HepG2 (cell line): ENCODE results near the gene RAB43. TPM values are rescaled to one million over a fixed set of nuclear protein-coding genes. Genes with fewer than 3 reads are reported as not detected.

Experiments
- CEBPG ChIP-seq: IDR thresholded peaks from 2 replicates; pipeline ENCODE4 v1.6.1; 2016
- HOXA5 ChIP-seq: sonication (generic); formaldehyde crosslinking; IDR thresholded peaks from 2 replicates; pipeline ENCODE4 v1.4.0; 2020; ENCODE audit warnings: missing genetic modification reagents
- JARID2 ChIP-seq: sonication (generic); formaldehyde crosslinking; IDR thresholded peaks from 2 replicates; pipeline ENCODE4 v1.8.1; 2023; ENCODE audit warnings: missing genetic modification reagents, inconsistent platforms; ENCODE audit not compliant: insufficient replicate concordance
- KDM3A ChIP-seq: IDR thresholded peaks from 2 replicates; pipeline ENCODE4 v1.6.1; 2018; ENCODE audit warnings: low read depth, missing compliant biosample characterization
- NR2C2 ChIP-seq: sonication (generic); formaldehyde crosslinking; IDR thresholded peaks from 2 replicates; pipeline ENCODE4 v1.4.0; 2020; ENCODE audit warnings: missing genetic modification reagents, mild to moderate bottlenecking, moderate library complexity, borderline replicate concordance
- RELA ChIP-seq: sonication (generic); formaldehyde crosslinking; IDR thresholded peaks from 2 replicates; pipeline ENCODE4 v1.4.0; 2020; ENCODE audit warnings: missing genetic modification reagents
- RFXANK ChIP-seq: IDR thresholded peaks from 2 replicates; pipeline ENCODE4 v1.6.1; 2016
- SRY ChIP-seq: sonication (generic); formaldehyde crosslinking; IDR thresholded peaks from 2 replicates; pipeline ENCODE4 v1.8.0; 2022; ENCODE audit warnings: mild to moderate bottlenecking, missing genetic modification reagents
- YEATS2 ChIP-seq: sonication (generic); formaldehyde crosslinking; IDR thresholded peaks from 2 replicates; pipeline ENCODE4 v1.4.0; 2020; ENCODE audit warnings: missing genetic modification reagents, borderline replicate concordance
- ZKSCAN8 ChIP-seq: IDR thresholded peaks from 2 replicates; pipeline ENCODE4 v1.6.1; 2016; ENCODE audit warnings: borderline replicate concordance, missing genetic modification reagents, missing compliant biosample characterization
- ZNF329 ChIP-seq: sonication (generic); formaldehyde crosslinking; IDR thresholded peaks from 2 replicates; pipeline ENCODE4 v1.9.0; 2021; ENCODE audit warnings: low read depth, mild to moderate bottlenecking, missing genetic modification reagents
- ZNF556 ChIP-seq: sonication (generic); formaldehyde crosslinking; IDR thresholded peaks from 2 replicates; pipeline ENCODE4 v1.4.0; 2020; ENCODE audit warnings: mild to moderate bottlenecking, missing genetic modification reagents, borderline replicate concordance
- polyA plus RNA-seq, 8 experiments: library from polyadenylated mRNA; depleted of rRNA in 3 of 8; stranded (reverse) in 7 of 8; unstranded in 1 of 8; fragments of >200 nt; fragmentation: Illumina TruSeq in 4 of 8; extraction: Trizol in 4 of 8; gene quantifications; 2 replicates each; pipeline versions ENCODE4 v1.2.1 to v1.2.3, GENCODE V29; 2011 to 2016; ENCODE audit warnings: low read depth in 4 of 8, missing spikeins in 1 of 8, mixed read lengths in 1 of 8; ENCODE audit not compliant: insufficient read depth in 1 of 8
- total RNA-seq, 5 experiments: library from RNA; depleted of rRNA; stranded (reverse); fragments of >200 nt; fragmentation: Illumina TruSeq; extraction: Trizol; gene quantifications; 2 replicates each; pipeline ENCODE4 v1.2.3, GENCODE V29; 2016; ENCODE audit warnings: low read depth in 1 of 5
- TF ChIP-seq, protein P1 (sequence below): sonication (generic); formaldehyde crosslinking; IDR thresholded peaks from 2 replicates; pipeline ENCODE4 v1.4.0; 2020; ENCODE audit warnings: missing genetic modification reagents
- TF ChIP-seq, protein P2 (sequence below), 2 experiments: sonication (generic) in 1 of 2; formaldehyde crosslinking in 1 of 2; IDR thresholded peaks; 2 replicates each; pipeline versions ENCODE4 v1.6.1 to v1.9.0; 2014 to 2022; ENCODE audit warnings: antibody characterized with exemption in 1 of 2, borderline replicate concordance in 1 of 2, inconsistent platforms in 1 of 2, low read depth in 1 of 2, missing genetic modification reagents in 1 of 2
- TF ChIP-seq, protein P3 (sequence below): sonication (generic); formaldehyde crosslinking; IDR thresholded peaks from 2 replicates; pipeline ENCODE4 v1.8.1; 2023; ENCODE audit warnings: missing genetic modification reagents, mild to moderate bottlenecking, borderline replicate concordance
- TF ChIP-seq, protein P4 (sequence below): sonication (generic); formaldehyde crosslinking; IDR thresholded peaks from 2 replicates; pipeline ENCODE4 v1.5.1; 2020; ENCODE audit warnings: mild to moderate bottlenecking, missing genetic modification reagents, moderate library complexity

Gene RAB43
- total and polyA plus RNA-seq, 2 of the 13 experiments (the other 11 are each of a cell fraction or from before 2014, with no cell fraction given) = 11.8 to 18.4 TPM

DNA sequence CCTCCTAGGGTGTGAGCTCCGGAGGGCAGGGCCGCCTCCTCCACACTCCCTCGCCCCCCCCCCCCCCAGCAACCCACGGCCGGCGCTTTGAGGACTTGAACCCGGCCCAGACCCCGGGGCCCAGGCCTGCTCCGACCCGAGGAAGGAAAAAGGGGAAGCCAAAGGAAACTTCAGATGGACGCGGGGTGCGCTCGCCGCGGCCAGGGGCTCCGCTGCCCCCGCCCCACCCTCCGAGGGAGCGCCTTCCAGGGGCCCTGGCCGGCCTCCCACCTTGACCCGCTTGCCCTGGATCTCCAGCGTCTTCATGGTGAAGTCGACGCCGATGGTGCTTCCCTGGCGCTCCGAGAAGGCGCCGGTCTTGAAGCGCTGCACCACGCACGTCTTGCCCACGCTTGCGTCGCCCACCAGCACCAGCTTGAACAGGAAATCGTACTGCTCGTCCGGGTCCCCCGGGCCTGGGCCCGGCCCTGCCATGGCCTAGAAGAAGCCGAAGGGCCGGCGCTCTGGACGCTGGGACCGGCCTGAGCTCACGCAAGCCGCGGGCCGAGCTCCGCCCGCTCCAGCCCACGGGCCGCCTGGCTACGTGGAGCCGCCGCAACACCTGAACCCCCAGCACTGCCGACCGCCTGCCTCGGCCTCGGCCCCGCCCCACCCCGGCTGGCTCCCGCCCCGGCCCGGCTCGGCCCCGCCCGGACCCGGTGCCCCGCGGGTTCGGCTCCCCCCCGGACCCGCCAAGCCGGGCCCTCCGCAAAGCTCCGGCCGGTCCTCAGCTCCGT is 400 bp downstream of the RAB43 start (continued):
- TF ChIP-seq, protein P1, sequence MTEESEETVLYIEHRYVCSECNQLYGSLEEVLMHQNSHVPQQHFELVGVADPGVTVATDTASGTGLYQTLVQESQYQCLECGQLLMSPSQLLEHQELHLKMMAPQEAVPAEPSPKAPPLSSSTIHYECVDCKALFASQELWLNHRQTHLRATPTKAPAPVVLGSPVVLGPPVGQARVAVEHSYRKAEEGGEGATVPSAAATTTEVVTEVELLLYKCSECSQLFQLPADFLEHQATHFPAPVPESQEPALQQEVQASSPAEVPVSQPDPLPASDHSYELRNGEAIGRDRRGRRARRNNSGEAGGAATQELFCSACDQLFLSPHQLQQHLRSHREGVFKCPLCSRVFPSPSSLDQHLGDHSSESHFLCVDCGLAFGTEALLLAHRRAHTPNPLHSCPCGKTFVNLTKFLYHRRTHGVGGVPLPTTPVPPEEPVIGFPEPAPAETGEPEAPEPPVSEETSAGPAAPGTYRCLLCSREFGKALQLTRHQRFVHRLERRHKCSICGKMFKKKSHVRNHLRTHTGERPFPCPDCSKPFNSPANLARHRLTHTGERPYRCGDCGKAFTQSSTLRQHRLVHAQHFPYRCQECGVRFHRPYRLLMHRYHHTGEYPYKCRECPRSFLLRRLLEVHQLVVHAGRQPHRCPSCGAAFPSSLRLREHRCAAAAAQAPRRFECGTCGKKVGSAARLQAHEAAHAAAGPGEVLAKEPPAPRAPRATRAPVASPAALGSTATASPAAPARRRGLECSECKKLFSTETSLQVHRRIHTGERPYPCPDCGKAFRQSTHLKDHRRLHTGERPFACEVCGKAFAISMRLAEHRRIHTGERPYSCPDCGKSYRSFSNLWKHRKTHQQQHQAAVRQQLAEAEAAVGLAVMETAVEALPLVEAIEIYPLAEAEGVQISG (CRISPR knock-in tag) = no peak
- TF ChIP-seq HOXA5 (CRISPR knock-in tag) (peak; percentile 41), RFXANK (CRISPR knock-in tag) (no peak), KDM3A (no peak), CEBPG (no peak), SRY (CRISPR knock-in tag) (no peak), JARID2 (CRISPR knock-in tag) (peak; percentile 32), YEATS2 (CRISPR knock-in tag) (no peak), RELA (CRISPR knock-in tag) (no peak), ZNF329 (CRISPR knock-in tag) (no peak), ZNF556 (no peak), ZKSCAN8 (CRISPR knock-in tag) (no peak), NR2C2 (CRISPR knock-in tag) (no peak)
- TF ChIP-seq, protein P2, sequence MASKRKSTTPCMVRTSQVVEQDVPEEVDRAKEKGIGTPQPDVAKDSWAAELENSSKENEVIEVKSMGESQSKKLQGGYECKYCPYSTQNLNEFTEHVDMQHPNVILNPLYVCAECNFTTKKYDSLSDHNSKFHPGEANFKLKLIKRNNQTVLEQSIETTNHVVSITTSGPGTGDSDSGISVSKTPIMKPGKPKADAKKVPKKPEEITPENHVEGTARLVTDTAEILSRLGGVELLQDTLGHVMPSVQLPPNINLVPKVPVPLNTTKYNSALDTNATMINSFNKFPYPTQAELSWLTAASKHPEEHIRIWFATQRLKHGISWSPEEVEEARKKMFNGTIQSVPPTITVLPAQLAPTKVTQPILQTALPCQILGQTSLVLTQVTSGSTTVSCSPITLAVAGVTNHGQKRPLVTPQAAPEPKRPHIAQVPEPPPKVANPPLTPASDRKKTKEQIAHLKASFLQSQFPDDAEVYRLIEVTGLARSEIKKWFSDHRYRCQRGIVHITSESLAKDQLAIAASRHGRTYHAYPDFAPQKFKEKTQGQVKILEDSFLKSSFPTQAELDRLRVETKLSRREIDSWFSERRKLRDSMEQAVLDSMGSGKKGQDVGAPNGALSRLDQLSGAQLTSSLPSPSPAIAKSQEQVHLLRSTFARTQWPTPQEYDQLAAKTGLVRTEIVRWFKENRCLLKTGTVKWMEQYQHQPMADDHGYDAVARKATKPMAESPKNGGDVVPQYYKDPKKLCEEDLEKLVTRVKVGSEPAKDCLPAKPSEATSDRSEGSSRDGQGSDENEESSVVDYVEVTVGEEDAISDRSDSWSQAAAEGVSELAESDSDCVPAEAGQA (IDR thresholded peaks at IDR 0.05; ENCODE audit: low read depth) = no peak
- TF ChIP-seq, protein P2 (CRISPR knock-in tag; IDR thresholded peaks at IDR 0.05; ENCODE audit: borderline replicate concordance) = 0 out of 2 replicates have a peak, but pooled peaks have one; percentile 48
- TF ChIP-seq, protein P3, sequence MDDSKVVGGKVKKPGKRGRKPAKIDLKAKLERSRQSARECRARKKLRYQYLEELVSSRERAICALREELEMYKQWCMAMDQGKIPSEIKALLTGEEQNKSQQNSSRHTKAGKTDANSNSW (CRISPR knock-in tag) = no peak
- TF ChIP-seq, protein P4, sequence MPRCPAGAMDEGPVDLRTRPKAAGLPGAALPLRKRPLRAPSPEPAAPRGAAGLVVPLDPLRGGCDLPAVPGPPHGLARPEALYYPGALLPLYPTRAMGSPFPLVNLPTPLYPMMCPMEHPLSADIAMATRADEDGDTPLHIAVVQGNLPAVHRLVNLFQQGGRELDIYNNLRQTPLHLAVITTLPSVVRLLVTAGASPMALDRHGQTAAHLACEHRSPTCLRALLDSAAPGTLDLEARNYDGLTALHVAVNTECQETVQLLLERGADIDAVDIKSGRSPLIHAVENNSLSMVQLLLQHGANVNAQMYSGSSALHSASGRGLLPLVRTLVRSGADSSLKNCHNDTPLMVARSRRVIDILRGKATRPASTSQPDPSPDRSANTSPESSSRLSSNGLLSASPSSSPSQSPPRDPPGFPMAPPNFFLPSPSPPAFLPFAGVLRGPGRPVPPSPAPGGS (CRISPR knock-in tag) = peak; percentile 39; the same call in 1 of the 2 replicates
